ENCODE results near the gene DCAF7.
A peak's percentile ranks its signal among the peaks of the same experiment; 100 is the strongest.

DCAF7 gene

DNA sequence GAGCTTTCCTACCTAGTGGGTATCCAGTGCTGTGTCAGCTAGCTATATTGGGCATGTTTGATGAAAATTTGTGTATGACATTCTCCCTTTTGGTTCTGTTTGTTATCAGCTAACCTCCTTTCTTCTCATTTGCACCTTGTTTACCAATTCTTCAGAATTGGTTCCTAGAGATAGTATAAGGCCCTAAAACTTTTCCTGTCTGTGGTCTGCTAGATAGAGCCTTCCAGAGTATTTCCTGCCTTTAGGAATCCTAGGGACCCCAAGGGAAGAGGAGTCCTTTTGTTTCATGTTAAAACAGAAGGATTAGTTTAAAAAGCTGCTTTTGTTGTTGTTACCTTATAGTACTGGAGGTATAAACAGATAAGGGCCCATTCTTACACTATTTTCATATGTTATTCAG is 83.5 kb downstream of the DCAF7 start:
- DNase-seq (ENCODE audit: low read depth, low spot score): no peak
- TF ChIP-seq, protein P1, sequence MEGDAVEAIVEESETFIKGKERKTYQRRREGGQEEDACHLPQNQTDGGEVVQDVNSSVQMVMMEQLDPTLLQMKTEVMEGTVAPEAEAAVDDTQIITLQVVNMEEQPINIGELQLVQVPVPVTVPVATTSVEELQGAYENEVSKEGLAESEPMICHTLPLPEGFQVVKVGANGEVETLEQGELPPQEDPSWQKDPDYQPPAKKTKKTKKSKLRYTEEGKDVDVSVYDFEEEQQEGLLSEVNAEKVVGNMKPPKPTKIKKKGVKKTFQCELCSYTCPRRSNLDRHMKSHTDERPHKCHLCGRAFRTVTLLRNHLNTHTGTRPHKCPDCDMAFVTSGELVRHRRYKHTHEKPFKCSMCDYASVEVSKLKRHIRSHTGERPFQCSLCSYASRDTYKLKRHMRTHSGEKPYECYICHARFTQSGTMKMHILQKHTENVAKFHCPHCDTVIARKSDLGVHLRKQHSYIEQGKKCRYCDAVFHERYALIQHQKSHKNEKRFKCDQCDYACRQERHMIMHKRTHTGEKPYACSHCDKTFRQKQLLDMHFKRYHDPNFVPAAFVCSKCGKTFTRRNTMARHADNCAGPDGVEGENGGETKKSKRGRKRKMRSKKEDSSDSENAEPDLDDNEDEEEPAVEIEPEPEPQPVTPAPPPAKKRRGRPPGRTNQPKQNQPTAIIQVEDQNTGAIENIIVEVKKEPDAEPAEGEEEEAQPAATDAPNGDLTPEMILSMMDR (IDR thresholded peaks at IDR 0.05; ENCODE audit: low read depth, low read length): no peak
- in situ Hi-C loops (cut with HindIII; ENCODE audit: low sequenced_read_pairs): no loop called here
- no peak overlapping the region for H3K4me3 ChIP-seq (ENCODE audit: low read depth, low read length)

DNA sequence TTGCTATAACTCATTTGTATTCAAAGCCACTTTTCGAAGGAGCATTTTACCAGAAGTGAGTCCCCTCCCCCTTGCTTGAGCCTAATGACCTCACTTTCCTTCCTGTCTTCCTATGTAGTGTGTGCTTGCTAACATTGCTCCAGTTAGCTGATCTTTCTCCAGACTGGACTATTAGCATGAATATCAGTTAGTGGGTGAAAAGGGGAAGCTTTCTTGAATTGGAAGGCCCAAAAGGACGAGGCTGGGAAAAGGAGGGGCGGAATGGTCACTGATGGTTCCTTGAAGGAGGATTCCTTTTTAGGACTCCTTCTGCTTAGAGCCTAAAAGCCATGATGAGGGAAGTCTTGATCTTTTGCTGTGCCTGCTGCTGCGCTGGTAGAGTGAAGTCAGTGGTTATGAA is 83.9 kb downstream of the DCAF7 start:
- in situ Hi-C loops (cut with HindIII; ENCODE audit: low sequenced_read_pairs): no loop called here
- peak; percentile 18 for DNase-seq (ENCODE audit: low read depth, low spot score)
- H3K4me3 ChIP-seq (ENCODE audit: low read depth, low read length): no peak overlapping the region
- TF ChIP-seq, protein P1 (IDR thresholded peaks at IDR 0.05; ENCODE audit: low read depth, low read length): no peak

DNA sequence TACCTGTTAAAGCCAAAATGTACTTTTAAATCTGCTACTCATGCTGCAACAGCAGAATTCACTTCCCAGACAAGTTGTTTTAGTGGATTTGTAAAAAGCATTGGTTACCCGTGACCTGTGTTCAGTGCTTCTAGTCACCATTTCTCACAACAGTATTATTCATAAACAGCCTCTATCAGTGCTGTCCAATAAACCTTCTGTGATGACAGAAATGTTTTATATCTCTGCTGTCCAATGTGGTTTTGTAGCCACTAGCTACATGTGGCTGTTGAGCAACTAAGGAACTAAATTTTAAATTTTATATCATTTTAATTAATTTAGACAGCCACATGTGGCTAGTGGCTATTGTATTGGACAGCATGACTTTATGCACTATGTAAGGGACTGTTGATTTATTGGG is 84.5 kb downstream of the DCAF7 start:
- DNase-seq (ENCODE audit: low read depth, low spot score): no peak
- in situ Hi-C loops (cut with HindIII; ENCODE audit: low sequenced_read_pairs): no loop called here
- H3K4me3 ChIP-seq (ENCODE audit: low read depth, low read length): no peak overlapping the region
- TF ChIP-seq, protein P1 (IDR thresholded peaks at IDR 0.05; ENCODE audit: low read depth, low read length): no peak

DNA sequence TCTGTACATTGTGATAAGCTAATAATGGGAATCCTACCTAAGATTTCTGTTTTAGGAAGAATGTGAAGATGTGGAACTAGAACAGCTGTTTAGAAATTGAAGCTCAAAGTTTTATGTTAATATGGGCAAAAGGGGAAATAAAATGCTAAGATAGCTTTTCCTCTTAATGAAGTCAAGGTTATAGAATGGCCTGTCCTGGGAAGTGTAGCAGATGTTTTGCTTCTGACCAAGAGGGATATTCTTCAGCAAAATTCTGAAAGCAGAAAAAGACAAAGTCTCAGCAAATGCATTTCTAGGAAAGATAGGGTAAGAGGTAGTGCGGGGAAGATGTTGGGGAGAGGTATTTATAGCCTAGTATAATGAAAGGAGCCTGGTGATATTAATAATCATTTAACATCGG is 85.0 kb downstream of the DCAF7 start:
- no peak for DNase-seq (ENCODE audit: low read depth, low spot score)
- TF ChIP-seq, protein P1 (IDR thresholded peaks at IDR 0.05; ENCODE audit: low read depth, low read length): no peak
- in situ Hi-C loops (cut with HindIII; ENCODE audit: low sequenced_read_pairs): no loop called here
- no peak overlapping the region for H3K4me3 ChIP-seq (ENCODE audit: low read depth, low read length)

DNA sequence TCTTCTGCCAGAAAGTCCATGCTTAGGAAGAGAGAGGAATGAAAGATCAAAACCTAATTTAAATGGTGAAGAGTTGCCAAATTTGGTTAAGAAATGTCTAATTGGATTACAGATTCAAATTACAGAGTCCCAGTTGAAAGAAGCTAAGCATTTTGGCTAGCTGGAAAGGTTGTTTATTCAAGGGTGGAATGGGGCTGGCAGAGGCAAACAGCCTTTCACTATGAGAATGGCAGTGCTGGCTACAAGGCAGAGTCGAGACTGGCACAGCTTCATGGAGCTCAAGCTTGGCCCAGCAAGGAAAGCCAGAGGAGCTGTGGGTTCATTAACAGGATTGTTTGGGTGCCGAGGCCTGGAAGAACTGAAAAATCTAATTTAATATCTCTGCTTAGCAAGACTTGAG is 85.5 kb downstream of the DCAF7 start:
- DNase-seq (ENCODE audit: low read depth, low spot score): no peak
- H3K4me3 ChIP-seq (ENCODE audit: low read depth, low read length): no peak overlapping the region
- in situ Hi-C loops (cut with HindIII; ENCODE audit: low sequenced_read_pairs): no loop called here
- TF ChIP-seq, protein P1 (IDR thresholded peaks at IDR 0.05; ENCODE audit: low read depth, low read length): no peak

DNA sequence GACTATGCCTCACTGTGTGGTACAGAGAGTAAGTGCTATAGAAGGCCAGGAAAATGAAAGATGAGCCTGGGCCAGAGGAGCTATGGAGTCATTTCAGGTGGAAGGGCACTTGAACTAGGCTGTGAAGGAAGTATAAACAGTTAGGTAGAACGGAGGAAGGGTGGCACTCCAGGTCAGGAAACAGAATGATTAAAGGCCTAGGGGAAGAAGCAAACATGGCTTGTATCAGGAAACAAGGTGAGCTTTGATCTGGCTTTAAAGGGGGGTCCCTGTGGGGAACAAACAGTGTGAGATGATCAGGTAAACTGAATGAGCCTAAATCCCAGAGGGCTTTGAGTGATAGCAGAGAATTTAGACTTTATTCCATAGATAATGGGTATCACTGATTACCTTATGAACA is 88.8 kb downstream of the DCAF7 start:
- H3K4me3 ChIP-seq (ENCODE audit: low read depth, low read length): no peak overlapping the region
- TF ChIP-seq, protein P1 (IDR thresholded peaks at IDR 0.05; ENCODE audit: low read depth, low read length): no peak
- in situ Hi-C loops (cut with HindIII; ENCODE audit: low sequenced_read_pairs): no loop called here
- no peak for DNase-seq (ENCODE audit: low read depth, low spot score)

DNA sequence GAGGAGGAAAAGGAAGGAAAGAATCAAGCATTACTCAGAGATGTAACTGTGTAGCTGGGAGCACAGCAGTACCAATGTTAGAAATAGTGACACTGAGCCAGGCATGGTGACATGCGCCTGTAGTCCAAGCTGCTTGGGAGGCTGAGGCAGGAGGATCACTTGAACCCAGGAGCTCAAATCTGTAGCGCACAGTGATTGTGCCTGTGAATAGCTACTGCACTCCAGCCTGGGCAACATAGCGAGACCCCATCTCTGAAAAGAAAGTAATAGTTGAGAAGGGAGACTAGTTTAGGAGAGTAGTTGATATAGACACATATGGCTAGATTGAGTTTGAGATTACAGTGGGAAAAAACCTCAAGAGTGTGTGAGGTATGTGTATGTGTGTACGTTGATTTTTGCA is 89.8 kb downstream of the DCAF7 start:
- DNase-seq (ENCODE audit: low read depth, low spot score): no peak
- in situ Hi-C loops (cut with HindIII; ENCODE audit: low sequenced_read_pairs): no loop called here
- H3K4me3 ChIP-seq (ENCODE audit: low read depth, low read length): no peak overlapping the region
- TF ChIP-seq, protein P1 (IDR thresholded peaks at IDR 0.05; ENCODE audit: low read depth, low read length): no peak

All from astrocyte of the spinal cord (primary cell).